Measurements from ENCODE around the gene DIAPH3.
A peak's percentile ranks its signal among the peaks of the same experiment; 100 is the strongest.

DIAPH3 gene

GRCh38 chr13:59982631-59983382 lies 180.9 kb downstream of the DIAPH3 start:
- H3K4me3 ChIP-seq (ENCODE audit: low read depth, low read length) = no peak overlapping the region

GRCh38 chr13:59979589-59979988 lies 184.1 kb downstream of the DIAPH3 start:
- in situ Hi-C loops (cut with HindIII; ENCODE audit: low sequenced_read_pairs) = no loop called here
- TF ChIP-seq CTCF (IDR thresholded peaks at IDR 0.05; ENCODE audit: low read depth, low read length) = no peak
- no peak for DNase-seq (ENCODE audit: low read depth, low spot score)
- no peak overlapping the region for H3K4me3 ChIP-seq (ENCODE audit: low read depth, low read length)

More at GRCh38 chr13:59982631-59983382, 180.9 kb downstream of the DIAPH3 start:
- in situ Hi-C loops (cut with HindIII; ENCODE audit: low sequenced_read_pairs) = no loop called here
- no peak for TF ChIP-seq CTCF (IDR thresholded peaks at IDR 0.05; ENCODE audit: low read depth, low read length)
- peak; percentile 44 for DNase-seq (ENCODE audit: low read depth, low spot score)

GRCh38 chr13:59978862-59979261 lies 184.9 kb downstream of the DIAPH3 start:
- H3K4me3 ChIP-seq (ENCODE audit: low read depth, low read length) = no peak overlapping the region
- TF ChIP-seq CTCF (IDR thresholded peaks at IDR 0.05; ENCODE audit: low read depth, low read length) = no peak
- in situ Hi-C loops (cut with HindIII; ENCODE audit: low sequenced_read_pairs) = no loop called here
- no peak for DNase-seq (ENCODE audit: low read depth, low spot score)

- in situ Hi-C loops (cut with HindIII; ENCODE audit: low sequenced_read_pairs) = no loop called here
Measured at GRCh38 chr13:59976856-59977255, 186.9 kb downstream of the DIAPH3 start.

DNA sequence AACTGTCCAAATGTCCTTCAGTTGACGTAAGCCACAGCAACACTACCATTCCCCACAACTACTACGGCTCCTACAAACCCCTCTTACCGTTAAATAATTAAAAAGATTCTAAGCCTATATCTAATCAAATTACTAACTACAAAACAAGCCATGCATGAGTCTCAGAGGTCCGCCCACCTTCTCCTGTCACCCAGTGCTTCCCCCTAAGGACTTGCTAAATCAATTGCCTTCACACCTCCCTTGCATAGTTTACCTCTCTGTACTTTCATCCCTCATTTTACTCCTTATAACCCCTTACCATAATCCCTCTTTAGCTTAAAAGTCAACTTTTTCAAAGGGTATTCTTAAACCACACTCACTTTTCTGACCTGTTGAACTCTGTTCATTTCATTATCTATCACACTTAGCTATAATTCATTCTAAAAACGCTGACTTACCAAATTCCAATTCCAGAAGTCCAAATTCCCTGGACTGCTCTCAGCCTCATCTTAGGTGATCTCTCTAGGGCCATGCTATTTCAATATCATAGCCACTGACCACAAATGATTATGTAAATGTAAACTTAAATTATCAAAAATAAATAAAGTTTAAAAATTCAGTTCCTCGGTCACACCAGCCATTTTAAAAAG lies 187.8 kb downstream of the DIAPH3 start:
- no peak overlapping the region for H3K4me3 ChIP-seq (ENCODE audit: low read depth, low read length)
- in situ Hi-C loops (cut with HindIII; ENCODE audit: low sequenced_read_pairs) = no loop called here
- no peak for TF ChIP-seq CTCF (IDR thresholded peaks at IDR 0.05; ENCODE audit: low read depth, low read length)
- no peak for DNase-seq (ENCODE audit: low read depth, low spot score)

More at GRCh38 chr13:59976856-59977255, 186.9 kb downstream of the DIAPH3 start:
- no peak for TF ChIP-seq CTCF (IDR thresholded peaks at IDR 0.05; ENCODE audit: low read depth, low read length)
- H3K4me3 ChIP-seq (ENCODE audit: low read depth, low read length) = no peak overlapping the region
- DNase-seq (ENCODE audit: low read depth, low spot score) = no peak

DNA sequence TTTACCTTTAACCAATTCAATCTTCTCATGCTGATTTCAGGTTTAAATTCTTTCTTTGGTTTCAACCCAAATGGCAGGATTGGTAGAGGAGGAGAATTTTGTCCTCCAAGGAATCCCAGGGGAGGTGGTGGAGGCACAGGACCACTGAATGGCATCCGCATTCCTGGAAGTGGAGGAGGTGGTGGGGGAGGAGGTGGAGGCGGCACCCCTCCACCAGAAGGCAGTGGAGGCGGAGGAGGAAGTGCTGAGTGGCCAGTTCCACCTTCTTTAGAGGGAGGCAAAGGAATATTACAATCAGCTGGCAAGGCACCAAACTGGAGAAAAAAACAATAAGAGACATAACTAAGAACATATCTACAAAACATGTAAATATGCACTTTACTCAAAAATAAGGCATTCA lies 192.9 kb downstream of the DIAPH3 start:
- in situ Hi-C loops (cut with HindIII; ENCODE audit: low sequenced_read_pairs) = no loop called here
- TF ChIP-seq CTCF (IDR thresholded peaks at IDR 0.05; ENCODE audit: low read depth, low read length) = no peak
- no peak overlapping the region for H3K4me3 ChIP-seq (ENCODE audit: low read depth, low read length)
- DNase-seq (ENCODE audit: low read depth, low spot score) = no peak
